Left ventricle myocardium inferior (tissue), 1 donor: ENCODE data around the gene DDX39B. TPM values are rescaled to one million over a fixed set of nuclear protein-coding genes. Genes with fewer than 3 reads are reported as not detected.
"Not testable (repeated sequence)": the region's sequence is repeated elsewhere in the genome, so short reads cannot be mapped to it uniquely, and the experiment has no call there.

ENCODE experiments used
- DNase-seq: peaks from one replicate; pipeline ENCODE4 v3.0.0-alpha.2; 2020
- H3K27ac ChIP-seq: fragments of 200-600 bp; replicated peaks from 2 replicates; pipeline ENCODE4 v1.8.0; 2021
- H3K27me3 ChIP-seq: fragments of 200-600 bp; 2 replicates; pipeline ENCODE4 v1.8.0; 2021; ENCODE audit warnings: low read depth
- H3K36me3 ChIP-seq: fragments of 200-600 bp; 2 replicates; pipeline ENCODE4 v1.8.0; 2021
- H3K4me1 ChIP-seq: fragments of 200-600 bp; 2 replicates; pipeline ENCODE4 v1.8.0; 2021
- H3K4me3 ChIP-seq: fragments of 200-600 bp; 2 replicates; pipeline ENCODE4 v1.8.0; 2021; ENCODE audit warnings: mild to moderate bottlenecking, moderate library complexity
- H3K9me3 ChIP-seq: fragments of 200-600 bp; replicated peaks from 2 replicates; pipeline ENCODE4 v1.8.0; 2021
- CTCF ChIP-seq: fragments of 200-600 bp; IDR thresholded peaks from 2 replicates; pipeline ENCODE4 v1.8.0; 2021; ENCODE audit warnings: antibody characterized with exemption, mild to moderate bottlenecking, borderline replicate concordance
- intact Hi-C: fragments of 100-400 bp; cut with micrococcal nuclease; formaldehyde crosslinking; loops from one replicate; pipeline ENCODE4 v1.11.0; 2022
- total RNA-seq: library from RNA; stranded (reverse); fragmentation: NEBNext Ultra II Directional; extraction: Animal tissue kit (Norgen Biotek cat#: 25700); gene quantifications from one replicate; pipeline ENCODE4 v1.2.1, GENCODE V29; 2021
- donor health status: DM: no; HTN: yes; CAD: no; lungs with severe emphysema.

The DDX39B gene
- total RNA-seq, 1 donor from 2014 or later = 179 TPM

GRCh38 chr6:31493875-31494694, 47.7 kb downstream of the DDX39B start:
- peaks cover 18% of the 10 kb centered on the region for H3K27me3 ChIP-seq

GRCh38 chr6:31493550-31493874, 48.3 kb downstream of the DDX39B start:
- H3K4me1 ChIP-seq = peaks cover 45% of the 10 kb centered on the region
- peaks cover 13% of the 10 kb centered on the region for H3K27me3 ChIP-seq
- H3K27ac ChIP-seq = peak overlapping the region; percentile 74
- intact Hi-C loops, H3K36me3 ChIP-seq, H3K9me3 ChIP-seq, DNase-seq: not testable (repeated sequence)
- H3K4me3 ChIP-seq = peak overlapping the region; percentile 76

More at GRCh38 chr6:31493875-31494694, 47.7 kb downstream of the DDX39B start:
- Histone ChIP-seq H3K27ac (peak overlapping the region; percentile 74), H3K4me3 (peak overlapping the region; percentile 76), H3K36me3 (no peaks in the 10 kb centered on the region), H3K4me1 (peaks cover 51% of the 10 kb centered on the region), H3K9me3 (no peaks in the 10 kb centered on the region)
- peak; percentile 82 for TF ChIP-seq CTCF
- intact Hi-C loops = no loop called here
- DNase-seq = peak; percentile 87

- intact Hi-C loops = no loop called here
- DNase-seq = no peak
- Histone ChIP-seq H3K9me3 (no peaks in the 10 kb centered on the region), H3K27ac (no peak overlapping the region), H3K27me3 (peaks cover 6% of the 10 kb centered on the region), H3K4me3 (no peak overlapping the region), H3K4me1 (peaks cover 29% of the 10 kb centered on the region), H3K36me3 (no peaks in the 10 kb centered on the region)
- no peak for TF ChIP-seq CTCF
Measured at GRCh38 chr6:31490115-31490873, 51.5 kb downstream of the DDX39B start.

- no peak overlapping the region for H3K4me3 ChIP-seq
- no peak for TF ChIP-seq CTCF
- no peak for DNase-seq
- H3K4me1 ChIP-seq = peaks cover 22% of the 10 kb centered on the region
- no peak overlapping the region for H3K27ac ChIP-seq
- H3K9me3 ChIP-seq = no peaks in the 10 kb centered on the region
- H3K36me3 ChIP-seq = no peaks in the 10 kb centered on the region
- intact Hi-C loops = no loop called here
- peaks cover 6% of the 10 kb centered on the region for H3K27me3 ChIP-seq
Measured at GRCh38 chr6:31489086-31489485, 52.7 kb downstream of the DDX39B start.

GRCh38 chr6:31487674-31488073, 54.1 kb downstream of the DDX39B start:
- intact Hi-C loops = not testable (repeated sequence)

GRCh38 chr6:31486065-31486837, 55.6 kb downstream of the DDX39B start:
- H3K4me1 ChIP-seq, intact Hi-C loops, DNase-seq, H3K27me3 ChIP-seq, H3K36me3 ChIP-seq, H3K27ac ChIP-seq, H3K9me3 ChIP-seq, H3K4me3 ChIP-seq: not testable (repeated sequence)

More at GRCh38 chr6:31487674-31488073, 54.1 kb downstream of the DDX39B start:
- not testable (repeated sequence) for H3K4me3 ChIP-seq, H3K9me3 ChIP-seq, H3K27me3 ChIP-seq, H3K36me3 ChIP-seq, DNase-seq, H3K27ac ChIP-seq
- peaks cover 11% of the 10 kb centered on the region for H3K4me1 ChIP-seq
